HG03280 (cell line): ENCODE data around the gene UBE2D1.

ENCODE experiments used
- ATAC-seq: cut with Tn5 transposase; IDR thresholded peaks from one replicate; pipeline ENCODE4 v1.9.1; 2021; ENCODE audit warnings: mild to moderate bottlenecking, moderate library complexity; ENCODE audit not compliant: unreplicated experiment

UBE2D1 gene

DNA sequence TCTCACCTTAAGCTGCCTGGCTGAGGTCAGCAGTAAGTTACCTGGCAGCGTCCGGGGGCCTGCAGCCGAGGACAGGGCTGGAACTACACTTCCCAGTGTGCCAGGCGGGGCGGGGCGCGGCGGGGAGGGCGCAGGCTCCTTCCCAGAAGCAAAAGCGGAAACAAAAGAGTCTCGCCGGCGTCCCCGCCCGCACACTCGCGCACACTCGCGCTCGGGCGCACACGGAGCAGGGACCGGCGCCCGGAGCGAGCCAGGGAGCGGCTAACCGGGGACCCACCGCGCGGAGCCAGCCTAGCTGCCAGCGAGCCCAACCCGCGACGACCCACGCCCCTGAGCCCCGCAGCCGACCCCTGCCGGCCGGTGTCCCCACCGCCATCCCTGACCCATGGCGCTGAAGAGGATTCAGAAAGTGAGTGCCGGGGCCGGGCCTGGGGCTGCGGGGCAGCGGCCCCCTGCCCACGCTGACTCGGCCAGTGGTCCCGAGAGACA is at the start of gene UBE2D1:
UBE2D1 (plus strand) TSS at position 190 of the 489 bp plus-strand sequence; CDS start at position 386, 196 bp downstream.
- peak; percentile 94 for ATAC-seq

DNA sequence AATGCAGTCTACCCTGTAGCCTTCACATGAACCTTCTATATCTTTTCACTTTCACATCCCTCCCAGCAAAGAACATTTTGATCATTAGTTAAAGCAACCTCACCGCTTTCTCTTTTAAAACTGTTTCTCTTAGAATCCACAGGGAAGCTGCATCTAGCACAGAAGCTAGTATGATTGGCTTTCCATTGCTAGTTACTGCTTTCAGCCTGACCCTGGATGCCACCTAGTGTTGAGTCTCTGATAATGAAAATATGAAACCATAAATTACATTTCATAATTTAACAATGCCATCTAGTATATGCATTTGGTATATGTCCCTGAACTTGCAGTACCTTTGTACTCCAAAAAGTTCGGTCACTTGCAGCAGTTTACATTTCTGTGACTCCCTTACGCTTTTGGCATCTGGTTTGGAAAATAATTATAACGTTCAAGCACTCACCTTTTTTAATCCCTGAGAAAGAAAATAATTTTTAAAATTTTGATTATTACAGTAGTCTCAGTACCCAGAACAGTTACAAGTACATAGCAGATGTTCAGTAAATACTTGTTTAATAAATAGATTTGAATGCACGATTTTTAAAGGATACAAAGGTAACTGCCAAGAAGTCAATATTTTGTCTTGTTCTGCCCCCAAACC is 43.1 kb upstream of the UBE2D1 start:
- ATAC-seq = peak; percentile 94

DNA sequence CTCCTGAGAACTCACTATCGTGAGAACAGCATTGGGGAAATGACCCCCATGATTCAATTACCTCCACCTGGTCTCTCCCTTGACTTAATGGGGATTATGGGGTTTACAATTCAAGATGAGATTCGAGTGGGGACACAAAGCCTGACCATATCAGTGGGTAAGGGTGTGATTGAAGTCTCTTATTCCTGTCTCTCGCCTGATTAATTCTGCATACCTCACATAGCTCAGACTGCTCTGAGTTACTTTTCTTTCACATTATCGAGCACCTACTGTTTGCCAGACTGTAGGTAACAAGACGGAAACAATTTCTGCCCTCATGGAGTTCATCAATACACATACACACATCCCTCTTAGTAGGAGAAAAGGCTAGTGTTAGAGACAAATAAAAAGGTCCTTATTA is 40.8 kb upstream of the UBE2D1 start:
- ATAC-seq = no peak

DNA sequence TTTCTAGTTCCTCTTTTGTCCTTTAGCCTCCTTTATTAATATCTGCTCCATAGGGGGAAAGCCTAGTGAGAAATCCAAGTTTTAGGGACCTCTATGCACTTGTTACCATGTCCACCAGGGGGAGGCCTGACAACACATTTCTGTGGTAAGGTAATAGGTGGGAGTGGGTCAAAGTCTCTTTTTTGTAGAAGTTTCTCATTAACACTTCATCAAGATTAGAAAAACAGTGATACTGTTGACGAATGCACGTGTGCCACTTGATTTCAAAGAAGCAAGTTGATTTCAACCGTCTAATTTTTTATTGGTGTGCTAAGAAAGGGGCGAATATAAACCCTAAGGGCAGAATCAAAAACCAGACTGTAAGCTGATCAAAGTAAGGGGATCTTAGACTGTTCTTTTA is 35.2 kb upstream of the UBE2D1 start:
- peak; percentile 88 for ATAC-seq

DNA sequence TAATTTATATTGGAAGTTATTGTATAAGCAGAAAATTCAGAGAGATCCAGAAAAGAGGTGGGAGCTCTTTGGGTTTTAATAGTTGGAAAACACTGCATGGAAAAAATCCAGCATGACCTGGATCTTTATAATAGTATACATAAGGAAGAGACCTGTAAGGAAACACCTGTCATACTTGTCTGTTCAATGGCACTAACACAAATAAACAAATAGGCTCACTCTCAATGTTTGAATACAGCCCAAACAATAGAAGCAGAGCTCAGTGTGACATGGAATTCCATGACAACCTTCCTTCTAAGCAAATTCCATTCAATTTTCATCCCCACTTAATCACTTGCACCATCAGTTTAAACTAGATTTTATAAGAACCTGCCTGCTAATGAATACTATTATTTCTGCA is 34.1 kb upstream of the UBE2D1 start:
- no peak for ATAC-seq

DNA sequence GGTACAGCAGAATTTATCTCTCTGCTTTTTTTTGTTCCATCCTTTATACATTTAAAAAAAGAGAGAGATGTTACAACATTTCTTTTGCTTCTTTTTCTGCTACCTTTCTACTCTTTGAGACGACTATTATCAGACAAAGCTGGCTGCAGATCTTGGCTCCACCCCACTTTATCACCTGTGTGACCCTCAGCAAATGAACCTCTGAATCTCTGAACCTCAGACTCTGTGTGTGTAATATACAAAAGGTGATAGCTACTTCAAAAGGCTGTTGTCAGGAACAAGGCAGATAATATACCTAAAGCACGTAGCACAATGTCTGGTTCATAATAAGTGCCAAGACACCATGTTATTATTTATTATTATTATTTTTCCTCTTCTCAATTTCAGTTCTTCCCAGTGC is 32.6 kb upstream of the UBE2D1 start:
- no peak for ATAC-seq

DNA sequence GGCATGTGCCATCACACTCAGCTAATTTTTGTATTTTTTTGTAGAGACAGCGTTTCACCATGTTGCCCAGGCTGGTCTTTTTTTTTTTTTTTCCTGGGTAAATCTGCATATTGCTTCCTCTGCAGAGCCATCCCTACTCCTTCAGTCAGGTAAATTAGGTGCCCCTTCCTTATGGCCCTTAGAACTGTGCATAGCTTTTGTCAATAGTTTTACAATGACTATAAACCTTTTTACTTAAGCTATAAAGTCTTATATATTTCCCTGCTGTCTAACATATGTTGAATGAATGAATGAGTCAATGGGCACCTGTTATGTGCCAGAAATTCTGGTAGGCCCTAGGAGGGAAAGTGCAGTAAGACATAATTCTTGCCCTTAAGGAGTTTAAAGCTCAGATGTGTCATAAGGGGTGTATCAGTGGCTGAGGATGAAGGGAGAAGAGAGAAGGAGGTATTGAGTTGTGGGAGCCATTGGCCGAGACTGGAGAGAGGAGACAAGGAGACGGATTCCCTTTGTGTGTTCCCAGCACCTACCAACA is 30.6 kb upstream of the UBE2D1 start:
- no peak for ATAC-seq

DNA sequence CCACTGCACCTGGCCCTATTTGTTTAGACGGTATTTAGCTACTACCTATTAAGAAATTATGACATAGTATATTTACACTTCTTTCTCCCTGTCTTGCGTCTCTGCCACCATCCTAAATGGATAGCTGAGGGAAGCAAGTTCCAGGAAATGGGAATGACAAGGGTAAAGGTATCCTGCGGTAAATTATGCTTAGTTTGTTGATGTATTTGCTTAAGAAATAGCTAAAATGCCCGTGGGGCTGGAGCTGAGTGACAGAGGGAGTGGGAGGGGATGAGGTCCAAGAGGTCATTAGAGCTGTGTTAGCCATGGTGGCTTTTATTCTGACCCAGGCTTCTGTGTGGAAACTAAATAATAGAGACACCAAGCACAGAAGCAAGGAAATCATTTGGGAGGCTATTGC is 29.0 kb upstream of the UBE2D1 start:
- ATAC-seq = no peak

DNA sequence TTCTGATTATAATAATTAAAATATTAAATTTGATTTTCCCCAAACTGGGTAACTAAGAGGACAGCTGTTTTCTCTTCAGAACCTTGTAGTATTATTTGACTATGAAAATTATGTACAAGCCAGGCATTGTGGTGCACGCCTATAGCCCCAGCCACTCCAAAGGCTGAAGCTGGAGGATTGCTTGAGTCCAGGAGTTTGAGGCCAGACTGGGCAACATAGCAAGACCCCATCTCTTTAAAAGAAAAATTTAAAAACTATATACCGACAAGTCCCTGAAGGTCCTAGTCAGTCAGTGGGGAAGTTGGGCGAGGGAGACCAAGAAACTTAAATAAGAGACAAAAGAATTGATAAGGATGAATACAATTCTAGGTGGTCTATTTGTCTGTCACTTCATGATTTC is 27.1 kb upstream of the UBE2D1 start:
- ATAC-seq = no peak

DNA sequence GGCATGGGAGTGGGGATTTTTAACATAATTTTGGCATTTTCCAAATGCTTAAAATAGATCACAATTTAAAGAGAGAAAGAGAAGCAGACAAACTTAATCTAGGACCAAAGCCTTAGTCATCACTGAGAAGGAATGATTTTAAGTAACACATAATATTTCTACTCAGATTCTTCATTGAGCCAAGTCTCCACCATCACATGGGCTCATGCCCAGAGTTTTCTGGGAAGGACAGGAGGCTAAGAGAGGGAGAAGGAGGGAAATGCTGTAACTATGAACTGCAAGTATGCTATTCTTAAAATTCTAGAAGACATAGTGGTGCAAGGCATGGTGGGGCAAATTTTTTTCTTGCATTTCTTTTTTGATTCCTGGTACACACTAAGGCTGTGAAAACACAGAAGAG is 23.8 kb upstream of the UBE2D1 start:
- no peak for ATAC-seq

DNA sequence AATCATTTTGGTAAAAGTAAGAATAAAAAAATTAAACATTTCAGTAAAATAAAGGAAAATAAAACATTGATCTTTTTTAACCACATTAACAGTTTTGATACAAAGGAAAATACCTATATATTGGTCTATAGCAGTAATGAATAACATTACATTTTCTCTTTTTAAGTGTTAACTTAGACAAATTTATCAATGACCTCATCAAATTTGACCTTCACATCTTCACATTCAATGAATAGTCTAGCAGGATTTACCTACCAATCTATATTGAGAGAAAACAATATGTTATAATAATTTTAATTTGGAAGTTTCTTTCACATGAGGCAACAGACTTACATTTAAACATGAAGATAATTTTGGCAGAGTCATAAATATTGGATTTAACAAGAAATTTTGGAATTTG is 17.9 kb upstream of the UBE2D1 start:
- ATAC-seq = no peak

DNA sequence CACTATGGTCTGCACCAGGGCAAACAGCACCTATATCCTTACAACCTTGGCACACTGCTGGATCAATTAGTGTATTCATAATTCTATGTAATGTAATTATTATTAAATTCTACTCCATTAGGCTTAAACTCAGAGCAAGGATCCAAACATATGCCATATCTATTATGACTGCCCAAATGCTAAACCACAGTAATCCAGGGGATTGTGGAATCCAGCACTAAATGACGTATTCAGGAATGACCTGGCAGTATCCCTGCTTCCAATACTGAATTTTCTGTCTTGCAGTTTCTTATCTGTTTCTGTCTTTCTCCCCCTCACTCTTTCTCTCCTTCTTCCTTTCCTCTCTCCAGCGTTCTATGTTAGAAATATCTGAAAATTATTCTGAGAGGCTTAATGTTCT is 16.5 kb upstream of the UBE2D1 start:
- no peak for ATAC-seq

DNA sequence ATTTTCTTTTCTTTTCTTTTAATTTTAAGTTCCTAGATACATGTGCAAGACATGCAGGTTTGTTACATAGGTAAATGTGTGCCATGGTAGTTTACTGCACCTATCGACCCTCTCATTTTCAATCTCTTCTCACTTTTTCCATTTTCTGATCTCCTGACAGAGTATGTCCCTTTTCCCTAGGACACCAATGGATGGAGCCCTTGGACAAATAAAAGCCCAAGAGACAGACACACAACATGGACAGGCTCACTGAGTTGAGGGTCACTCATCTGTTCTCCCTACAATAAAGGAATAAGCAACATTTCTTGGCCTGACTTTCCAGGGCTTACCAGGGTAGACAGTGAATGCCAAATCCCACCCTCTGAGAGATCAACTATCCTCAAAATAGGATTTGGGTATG is 15.2 kb upstream of the UBE2D1 start:
- no peak for ATAC-seq

DNA sequence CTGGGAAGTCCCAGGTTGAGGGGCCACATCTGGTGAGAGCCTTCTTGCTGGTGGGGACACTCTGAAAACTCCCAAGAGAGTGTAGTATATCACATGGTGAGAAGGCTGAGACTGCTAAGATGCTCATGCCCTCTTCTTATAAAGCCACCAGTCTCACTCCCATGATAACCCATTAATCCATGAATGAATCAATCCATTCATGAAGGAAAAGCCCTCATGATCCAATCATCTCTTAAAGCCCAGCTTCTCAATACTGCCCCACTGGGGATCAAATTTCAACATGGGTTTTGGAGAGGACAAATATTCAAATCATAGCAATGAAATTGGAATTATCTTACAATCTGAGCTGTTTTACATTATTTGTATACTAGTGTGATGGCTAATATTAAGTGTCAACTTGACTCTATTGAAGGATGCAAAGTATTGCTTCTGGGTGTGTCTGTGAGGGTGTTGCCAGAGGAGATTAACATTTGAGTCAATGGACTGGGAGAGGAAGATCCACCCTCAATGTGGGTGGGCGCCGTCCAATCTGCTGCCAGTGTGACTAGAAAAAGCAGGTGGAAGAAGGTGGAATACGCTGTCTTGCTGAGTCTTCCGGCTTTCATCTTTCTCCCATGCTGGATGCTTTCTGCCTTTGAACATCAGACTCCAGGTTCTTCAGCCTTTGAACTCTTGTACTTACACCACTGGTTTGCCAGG is 14.3 kb upstream of the UBE2D1 start:
- ATAC-seq = no peak

DNA sequence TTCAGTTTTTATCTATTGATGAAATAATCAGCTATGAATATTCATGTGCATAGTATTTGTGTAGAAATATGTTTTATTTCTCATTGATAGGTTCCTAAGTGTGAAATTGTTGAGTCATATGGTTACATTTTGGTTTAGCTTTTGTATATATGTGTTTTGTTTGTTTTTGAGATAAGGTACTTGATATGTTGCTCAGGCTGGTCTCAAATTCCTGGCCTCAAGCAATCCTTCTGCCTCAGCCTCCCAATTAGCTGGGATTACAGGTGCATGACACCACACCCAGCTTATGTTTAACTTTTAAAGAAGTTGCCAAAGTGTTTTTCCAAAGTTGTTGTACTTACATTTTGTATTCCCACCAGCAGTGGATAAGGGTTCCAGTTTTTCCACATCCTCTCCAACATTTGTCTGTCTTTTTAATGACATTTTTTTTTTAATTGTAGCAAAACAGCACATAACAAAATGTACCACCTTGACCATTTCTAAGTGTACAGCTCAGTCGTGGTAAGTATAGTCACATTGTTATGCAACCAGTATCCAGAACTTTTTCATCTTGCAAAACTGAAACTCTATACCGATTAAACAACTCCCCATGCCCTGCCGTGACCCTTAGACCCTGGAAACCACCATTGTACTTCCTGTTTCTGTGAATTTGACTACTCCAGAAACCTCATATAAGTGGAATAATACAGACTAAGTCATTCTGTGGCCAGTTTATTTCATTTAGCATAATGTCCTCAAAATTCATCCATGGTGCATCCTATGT is 12.6 kb upstream of the UBE2D1 start:
- no peak for ATAC-seq

DNA sequence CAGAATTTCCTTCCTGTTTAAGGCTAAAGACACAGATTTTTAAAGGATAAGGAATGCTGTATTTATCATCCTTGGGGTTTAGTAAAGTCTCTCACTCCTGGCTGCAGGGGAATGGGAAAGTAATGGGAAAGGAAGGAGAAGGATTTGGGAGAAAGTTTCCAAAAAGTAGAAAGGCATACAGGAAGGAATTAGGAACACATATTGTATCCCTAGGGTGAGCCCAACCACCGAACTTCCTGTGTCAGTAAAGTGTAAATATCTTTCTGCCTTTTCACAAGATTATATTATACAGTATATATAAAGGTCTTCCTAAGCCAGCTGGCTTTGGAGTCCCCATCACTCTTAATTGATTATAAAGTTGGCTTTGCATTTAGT is 12.0 kb upstream of the UBE2D1 start:
- no peak for ATAC-seq

DNA sequence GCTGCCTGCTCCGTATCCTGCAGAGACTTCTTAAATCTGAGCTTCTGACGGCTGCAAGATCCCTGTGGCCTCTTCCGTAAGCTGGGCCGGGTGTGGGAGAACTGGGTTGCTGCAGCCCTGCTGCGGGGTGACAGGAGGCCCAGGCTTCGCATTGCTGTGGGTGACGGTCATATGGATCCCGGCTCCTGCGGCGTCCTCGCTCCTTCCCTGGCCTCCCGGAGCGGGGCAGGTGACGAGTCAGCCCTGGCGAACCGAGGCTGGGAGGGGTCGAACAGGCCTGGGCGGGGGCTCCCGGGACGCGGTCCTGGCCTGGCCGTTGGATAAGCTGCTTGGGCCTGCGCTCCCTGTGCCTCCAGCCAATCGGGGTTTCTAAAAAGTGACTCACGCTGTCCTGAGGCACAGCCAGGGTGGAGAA is 7.8 kb upstream of the UBE2D1 start:
- ATAC-seq = no peak

DNA sequence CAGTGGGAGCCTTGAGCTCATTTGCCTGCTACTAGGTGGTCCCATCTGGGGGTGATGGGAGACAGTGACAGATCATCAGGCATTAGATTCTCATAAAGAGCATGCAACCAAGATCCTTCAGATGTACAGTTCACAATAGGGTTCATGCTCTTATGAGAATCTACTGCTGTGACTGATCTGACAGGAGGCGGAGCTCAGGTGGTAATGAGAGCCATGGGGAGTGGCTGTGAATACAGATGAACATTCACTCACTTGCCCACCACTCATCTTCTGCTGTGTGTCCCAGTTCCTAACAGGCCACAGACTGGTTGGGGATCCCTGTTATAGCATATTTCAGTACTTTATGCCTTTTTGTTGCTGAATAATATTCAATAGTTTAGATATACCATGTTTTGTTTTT is 6.6 kb upstream of the UBE2D1 start:
- no peak for ATAC-seq

DNA sequence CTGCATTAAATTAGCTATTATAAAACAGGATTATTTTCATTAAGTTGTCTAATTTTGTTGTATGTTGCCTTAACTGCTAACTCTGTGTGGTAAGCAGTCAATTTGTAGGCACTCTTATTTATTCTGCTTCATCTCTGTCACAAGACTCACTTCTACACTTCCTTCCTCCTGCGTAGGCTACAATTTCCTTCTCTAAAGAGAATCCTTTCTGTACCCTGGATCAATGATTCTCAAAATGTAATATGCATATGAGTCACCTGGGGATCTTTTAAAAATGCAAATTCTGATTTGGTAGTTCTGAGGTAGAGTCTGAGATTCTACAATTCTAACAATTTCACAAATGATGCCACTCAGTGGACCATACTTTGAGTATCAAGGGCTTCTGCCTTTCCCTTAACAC is 4.4 kb upstream of the UBE2D1 start:
- ATAC-seq = no peak

DNA sequence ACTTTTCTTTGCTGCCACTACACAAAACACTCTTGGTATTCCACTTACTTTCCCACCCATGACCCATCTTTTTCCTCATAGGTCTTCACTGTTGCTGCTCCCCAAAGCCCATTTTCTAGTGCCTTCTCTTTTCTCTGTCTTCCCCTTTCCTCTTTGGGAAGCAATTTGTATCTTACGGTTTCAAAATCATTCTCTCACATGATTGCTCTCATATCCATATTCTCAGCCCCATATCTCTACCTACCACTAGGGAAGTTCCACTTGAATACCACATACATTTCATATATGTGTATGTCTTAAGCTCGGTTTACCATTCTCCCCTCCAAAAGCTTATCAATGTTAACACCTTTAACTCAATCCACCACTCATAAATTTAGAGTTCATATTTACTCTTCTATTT is 3.2 kb upstream of the UBE2D1 start:
- ATAC-seq = no peak

DNA sequence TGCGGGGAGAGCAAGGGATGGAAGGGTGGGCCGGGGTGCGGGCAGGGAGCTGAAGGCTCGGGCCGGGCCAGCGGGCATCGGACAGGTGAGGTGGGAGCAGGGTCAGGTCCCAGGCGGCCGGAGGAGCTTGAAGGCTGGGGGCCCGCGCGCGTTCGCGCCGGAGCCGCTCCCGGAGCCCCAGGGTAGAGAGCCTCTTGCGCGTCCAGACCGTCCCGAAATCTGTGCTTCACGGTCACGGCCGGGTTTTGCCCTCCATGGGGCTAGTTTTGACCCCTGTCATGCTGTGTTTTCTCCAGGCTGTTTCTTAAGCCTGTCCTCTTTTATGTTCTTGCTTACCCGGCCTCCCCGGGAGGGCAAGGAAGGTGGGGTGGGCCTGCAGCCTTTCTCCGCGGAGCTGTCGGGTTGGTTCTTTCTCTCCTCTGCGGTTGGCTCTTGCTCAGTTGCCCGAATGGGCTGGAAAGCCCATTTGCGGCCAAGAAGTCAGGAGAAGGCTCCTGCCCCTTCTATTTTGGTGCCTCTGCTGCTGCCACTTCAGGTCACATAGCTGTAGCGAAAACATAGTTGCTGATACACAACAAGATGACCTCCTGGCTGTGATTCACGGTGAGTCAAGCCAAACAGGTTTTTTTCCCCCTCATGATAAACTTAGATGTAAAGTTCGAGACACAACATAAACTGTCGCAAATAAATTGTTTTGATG is 650 bp downstream of the UBE2D1 start:
- peak; percentile 48 for ATAC-seq
